ENCODE results near the gene LSM10. TPM values are rescaled to one million over a fixed set of nuclear protein-coding genes. Genes with fewer than 3 reads are reported as not detected.

Gene LSM10
- total and polyA plus RNA-seq, 2 experiments from 2014 or later, result 27.5 to 98.9 TPM

GRCh38 chr1:36382231-36382630 is 15.5 kb downstream of the LSM10 start:
- no peaks in the 10 kb centered on the region for H3K9me2 ChIP-seq (ENCODE audit: insufficient read depth)
- peaks cover 13% of the 10 kb centered on the region for H3K4me1 ChIP-seq (ENCODE audit: insufficient read depth)
- no peak for ATAC-seq
- peaks cover 40% of the 10 kb centered on the region for H4K20me1 ChIP-seq (replicated peaks; ENCODE audit: insufficient read depth)
- H3F3A ChIP-seq (replicated peaks; ENCODE audit: low read depth), result peaks cover 16% of the 10 kb centered on the region
- no peak overlapping the region for H3K4me2 ChIP-seq
- Mint-ChIP-seq H3K36me3 (ENCODE audit: low read depth) (peaks cover 4% of the 10 kb centered on the region), H3K27me3 (ENCODE audit: insufficient read depth, low read depth, poor library complexity) (peaks cover 12% of the 10 kb centered on the region), H3K4me3 (no peak overlapping the region), H3K27ac (no peak overlapping the region), H3K4me1 (peaks cover 46% of the 10 kb centered on the region), H3K9me3 (no peaks in the 10 kb centered on the region)
- no peak overlapping the region for H3K27ac ChIP-seq (ENCODE audit: low read depth)
- DNase-seq (ENCODE audit: low spot score), result no peak
- TF ChIP-seq REST (IDR thresholded peaks at IDR 0.05; ENCODE audit: unreplicated experiment) (no peak), CREB1 (CRISPR knock-in tag; IDR thresholded peaks at IDR 0.05; ENCODE audit: low read depth) (no peak), ZNF331 (CRISPR knock-in tag; IDR thresholded peaks at IDR 0.05; ENCODE audit: low read depth) (no peak), EZH2 (IDR thresholded peaks at IDR 0.05; ENCODE audit: low read depth, unreplicated experiment) (no peak), POLR2AphosphoS5 (IDR thresholded peaks at IDR 0.05; ENCODE audit: low read depth) (no peak), CTCF (conservative IDR thresholded peaks at IDR 0.05; ENCODE audit: low read depth in 2 of 2) (no peak), ZNF462 (CRISPR knock-in tag; IDR thresholded peaks at IDR 0.05) (no peak), ZNF114 (CRISPR knock-in tag; IDR thresholded peaks at IDR 0.05) (no peak), JUNB (IDR thresholded peaks at IDR 0.05; ENCODE audit: unreplicated experiment) (no peak), STAT1 (IDR thresholded peaks at IDR 0.05; ENCODE audit: unreplicated experiment) (no peak), EZH2phosphoT487 (IDR thresholded peaks at IDR 0.05; ENCODE audit: unreplicated experiment) (no peak), ETS1 (IDR thresholded peaks at IDR 0.05) (no peak), NANOG (IDR thresholded peaks at IDR 0.05; ENCODE audit: borderline replicate concordance) (no peak)
- H3K4me3 ChIP-seq, result no peak overlapping the region
- peaks cover 79% of the 10 kb centered on the region for H3K79me2 ChIP-seq (replicated peaks; ENCODE audit: insufficient read depth)
- H3K27me3 ChIP-seq (ENCODE audit: insufficient read depth), result no peaks in the 10 kb centered on the region
- no peak overlapping the region for H2AFZ ChIP-seq
- no peaks in the 10 kb centered on the region for H3K36me3 ChIP-seq (ENCODE audit: insufficient read depth)

Measured in GM23338 (cell line).